ENCODE data around the gene MARK1.
"Not testable (repeated sequence)": the region's sequence is repeated elsewhere in the genome, so short reads cannot be mapped to it uniquely, and the experiment has no call there.

The MARK1 gene

GRCh38 chr1:220528679-220529501 lies 954 bp downstream of the MARK1 start:
- DNase-seq (ENCODE audit: low read depth): no peak

GRCh38 chr1:220529521-220530020 lies 1.6 kb downstream of the MARK1 start:
- no peak for DNase-seq (ENCODE audit: low read depth)

- DNase-seq (ENCODE audit: low read depth): no peak
These were observed 5.7 kb downstream of the MARK1 start for GRCh38 chr1:220533504-220534109.

- DNase-seq (ENCODE audit: low read depth): no peak
These were observed 17.0 kb downstream of the MARK1 start for GRCh38 chr1:220544901-220545303.

GRCh38 chr1:220550811-220551399 lies 23.0 kb downstream of the MARK1 start:
- DNase-seq (ENCODE audit: low read depth): no peak

GRCh38 chr1:220551718-220552117 lies 23.8 kb downstream of the MARK1 start:
- DNase-seq (ENCODE audit: low read depth): no peak

- DNase-seq (ENCODE audit: low read depth): no peak
These were observed 24.8 kb downstream of the MARK1 start for GRCh38 chr1:220552672-220553260.

- DNase-seq (ENCODE audit: low read depth): no peak
These were observed 28.7 kb downstream of the MARK1 start for GRCh38 chr1:220556641-220557040.

GRCh38 chr1:220563564-220563963 lies 35.6 kb downstream of the MARK1 start:
- no peak for DNase-seq (ENCODE audit: low read depth)

- DNase-seq (ENCODE audit: low read depth): no peak
These were observed 36.3 kb downstream of the MARK1 start for GRCh38 chr1:220564216-220564615.

GRCh38 chr1:220565670-220566069 lies 37.7 kb downstream of the MARK1 start:
- DNase-seq (ENCODE audit: low read depth): no peak

GRCh38 chr1:220566869-220567268 lies 38.9 kb downstream of the MARK1 start:
- no peak for DNase-seq (ENCODE audit: low read depth)

GRCh38 chr1:220572416-220572815 lies 44.5 kb downstream of the MARK1 start:
- no peak for DNase-seq (ENCODE audit: low read depth)

- no peak for DNase-seq (ENCODE audit: low read depth)
These were observed 45.9 kb downstream of the MARK1 start for GRCh38 chr1:220573836-220574235.

- DNase-seq (ENCODE audit: low read depth): no peak
These were observed 48.0 kb downstream of the MARK1 start for GRCh38 chr1:220575718-220576497.

- DNase-seq (ENCODE audit: low read depth): no peak
These were observed 50.0 kb downstream of the MARK1 start for GRCh38 chr1:220577926-220578325.

GRCh38 chr1:220579317-220579716 lies 51.4 kb downstream of the MARK1 start:
- DNase-seq (ENCODE audit: low read depth): no peak

- no peak for DNase-seq (ENCODE audit: low read depth)
These were observed 64.8 kb downstream of the MARK1 start for GRCh38 chr1:220592714-220593113.

- DNase-seq (ENCODE audit: low read depth): no peak
These were observed 66.4 kb downstream of the MARK1 start for GRCh38 chr1:220594356-220594755.

GRCh38 chr1:220595179-220595578 lies 67.2 kb downstream of the MARK1 start:
- no peak for DNase-seq (ENCODE audit: low read depth)

GRCh38 chr1:220604926-220605325 lies 77.0 kb downstream of the MARK1 start:
- DNase-seq (ENCODE audit: low read depth): no peak

GRCh38 chr1:220605651-220606050 lies 77.7 kb downstream of the MARK1 start:
- not testable (repeated sequence) for DNase-seq (ENCODE audit: low read depth)
